Lower lobe of right lung (tissue), 2 donors: ENCODE measurements around the gene SLC25A17. TPM values are rescaled to one million over a fixed set of nuclear protein-coding genes. Genes with fewer than 3 reads are reported as not detected.

ENCODE experiments used
- ATAC-seq, 2 donors: fragments of 200-7000 bp; cut with Tn5 transposase; one replicate each; pipeline ENCODE4 v1.9.1; 2020 to 2022; ENCODE audit warnings: mild to moderate bottlenecking in 2 of 2, moderate library complexity in 2 of 2
- DNase-seq: peaks from one replicate; pipeline ENCODE4 v3.0.0-alpha.2; 2020
- H3K27ac ChIP-seq: fragments of 200-600 bp; one replicate; pipeline ENCODE4 v1.8.0; 2022
- H3K27me3 ChIP-seq: fragments of 200-600 bp; one replicate; pipeline ENCODE4 v1.8.0; 2022; ENCODE audit warnings: low read depth
- H3K36me3 ChIP-seq: fragments of 200-600 bp; one replicate; pipeline ENCODE4 v1.8.0; 2022; ENCODE audit warnings: mild to moderate bottlenecking
- H3K4me1 ChIP-seq: fragments of 200-600 bp; one replicate; pipeline ENCODE4 v1.8.0; 2022
- H3K4me3 ChIP-seq: fragments of 200-600 bp; one replicate; pipeline ENCODE4 v1.8.0; 2022; ENCODE audit warnings: mild to moderate bottlenecking
- H3K9me3 ChIP-seq: fragments of 200-600 bp; one replicate; pipeline ENCODE4 v1.8.0; 2022
- intact Hi-C: fragments of 100-400 bp; cut with DNase I; formaldehyde crosslinking; loops from one replicate; pipeline ENCODE4 v1.11.0; 2022
- total RNA-seq: library from RNA; stranded (reverse); fragmentation: NEBNext Ultra II Directional; extraction: Animal tissue kit (Norgen Biotek cat#: 25700); gene quantifications from one replicate; pipeline ENCODE4 v1.2.1, GENCODE V29; 2021
- TF ChIP-seq, protein P1 (sequence below): fragments of 200-600 bp; IDR thresholded peaks from one replicate; pipeline ENCODE4 v1.8.0; 2022; ENCODE audit warnings: antibody characterized with exemption, mild to moderate bottlenecking
- donor health status: DM: no; HTN: yes; CAD: no; lungs with severe emphysema.

SLC25A17 gene
- total RNA-seq, 1 donor from 2014 or later = 11.9 TPM

DNA sequence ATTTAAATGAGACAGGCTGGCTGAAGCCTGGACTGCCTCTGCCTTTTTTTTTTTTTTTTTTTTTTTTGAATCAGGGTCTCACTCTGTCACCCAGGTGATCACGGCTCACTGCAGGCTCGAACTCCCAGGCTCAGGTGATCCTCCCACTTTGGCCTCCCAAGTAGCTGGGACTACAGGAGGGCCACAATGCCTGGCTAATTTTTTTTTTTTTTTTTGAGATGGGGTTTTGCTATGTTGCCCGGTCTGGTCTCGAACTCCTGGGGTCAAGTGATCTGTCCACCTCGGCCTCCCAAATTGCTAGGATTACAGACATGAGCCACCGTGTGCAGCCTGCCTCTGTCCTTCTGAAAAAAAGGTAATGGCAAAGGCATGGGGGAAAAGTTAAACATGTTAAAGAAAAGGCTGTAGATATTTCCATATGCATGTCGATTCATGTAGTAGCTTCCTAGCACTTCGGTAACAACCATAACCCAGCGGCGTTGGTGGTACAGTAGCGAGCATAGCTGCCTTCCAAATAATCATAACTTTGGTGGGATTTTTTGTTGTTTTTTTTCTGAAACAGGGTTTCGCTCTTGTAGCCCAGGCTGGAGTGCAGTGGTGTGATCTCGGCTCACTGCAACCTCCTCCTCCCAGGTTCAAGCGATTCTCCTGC lies 91.1 kb downstream of the SLC25A17 start:
- no peaks in the 10 kb centered on the region for H3K27me3 ChIP-seq
- no peaks in the 10 kb centered on the region for H3K9me3 ChIP-seq
- no peaks in the 10 kb centered on the region for H3K36me3 ChIP-seq
- peaks cover 25% of the 10 kb centered on the region for H3K4me1 ChIP-seq
- TF ChIP-seq, protein P1, sequence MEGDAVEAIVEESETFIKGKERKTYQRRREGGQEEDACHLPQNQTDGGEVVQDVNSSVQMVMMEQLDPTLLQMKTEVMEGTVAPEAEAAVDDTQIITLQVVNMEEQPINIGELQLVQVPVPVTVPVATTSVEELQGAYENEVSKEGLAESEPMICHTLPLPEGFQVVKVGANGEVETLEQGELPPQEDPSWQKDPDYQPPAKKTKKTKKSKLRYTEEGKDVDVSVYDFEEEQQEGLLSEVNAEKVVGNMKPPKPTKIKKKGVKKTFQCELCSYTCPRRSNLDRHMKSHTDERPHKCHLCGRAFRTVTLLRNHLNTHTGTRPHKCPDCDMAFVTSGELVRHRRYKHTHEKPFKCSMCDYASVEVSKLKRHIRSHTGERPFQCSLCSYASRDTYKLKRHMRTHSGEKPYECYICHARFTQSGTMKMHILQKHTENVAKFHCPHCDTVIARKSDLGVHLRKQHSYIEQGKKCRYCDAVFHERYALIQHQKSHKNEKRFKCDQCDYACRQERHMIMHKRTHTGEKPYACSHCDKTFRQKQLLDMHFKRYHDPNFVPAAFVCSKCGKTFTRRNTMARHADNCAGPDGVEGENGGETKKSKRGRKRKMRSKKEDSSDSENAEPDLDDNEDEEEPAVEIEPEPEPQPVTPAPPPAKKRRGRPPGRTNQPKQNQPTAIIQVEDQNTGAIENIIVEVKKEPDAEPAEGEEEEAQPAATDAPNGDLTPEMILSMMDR = no peak
- H3K4me3 ChIP-seq = no peak overlapping the region
- ATAC-seq (no peak), DNase-seq (no peak)
- intact Hi-C loops = no loop called here
- no peak overlapping the region for H3K27ac ChIP-seq

DNA sequence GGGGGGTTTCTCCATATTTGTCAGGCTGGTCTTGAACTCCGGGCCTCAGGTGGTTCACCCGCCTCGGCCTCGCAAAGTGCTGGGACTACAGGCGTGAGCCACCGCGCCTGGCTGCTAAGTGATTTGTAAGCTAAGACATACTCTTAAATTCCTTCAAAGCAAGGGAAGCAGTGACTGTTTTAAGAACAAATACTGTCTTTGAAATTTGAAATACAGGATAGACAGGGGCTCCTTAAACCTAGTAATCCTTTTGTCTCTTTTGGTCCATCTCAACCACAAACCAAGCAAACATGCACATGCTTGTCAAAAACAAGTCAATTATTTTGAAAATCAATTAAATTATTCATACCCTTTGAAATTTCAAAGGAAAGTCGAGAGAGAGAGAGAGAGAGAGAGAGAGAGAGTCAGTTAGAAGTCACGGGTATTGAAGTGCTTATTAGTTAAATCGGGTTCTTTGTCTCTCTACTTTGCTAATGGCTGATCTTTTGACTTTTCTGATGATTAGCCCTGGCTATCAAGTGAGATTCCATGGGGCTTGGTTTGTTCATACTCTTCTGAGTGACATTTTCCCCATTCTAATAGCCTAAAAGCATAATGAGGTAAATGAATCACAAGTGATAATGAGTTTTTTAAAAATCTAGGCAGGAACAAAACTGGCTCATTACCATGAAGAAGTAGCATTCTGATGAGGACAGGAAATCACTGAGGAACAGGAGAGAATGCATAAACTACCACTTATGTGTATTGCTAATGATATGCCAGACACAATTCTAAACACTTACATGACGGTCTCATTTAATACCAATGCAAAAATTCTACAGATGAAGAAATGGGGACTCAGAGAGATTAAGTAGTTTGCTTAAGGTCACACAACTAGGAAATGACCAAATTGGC lies 91.8 kb downstream of the SLC25A17 start:
- Histone ChIP-seq H3K27ac (no peak overlapping the region), H3K9me3 (no peaks in the 10 kb centered on the region), H3K36me3 (no peaks in the 10 kb centered on the region), H3K4me1 (peaks cover 18% of the 10 kb centered on the region), H3K27me3 (no peaks in the 10 kb centered on the region), H3K4me3 (no peak overlapping the region)
- intact Hi-C loops = no loop called here
- ATAC-seq (no peak), DNase-seq (no peak)
- TF ChIP-seq, protein P1 = no peak

- DNase-seq (no peak), ATAC-seq (no peak)
- intact Hi-C loops = no loop called here
- no peaks in the 10 kb centered on the region for H3K36me3 ChIP-seq
- peaks cover 10% of the 10 kb centered on the region for H3K4me1 ChIP-seq
- TF ChIP-seq, protein P1 = no peak
- no peak overlapping the region for H3K4me3 ChIP-seq
- H3K27me3 ChIP-seq = no peaks in the 10 kb centered on the region
- H3K27ac ChIP-seq = no peak overlapping the region
- H3K9me3 ChIP-seq = no peaks in the 10 kb centered on the region
Measured at GRCh38 chr22:40726514-40726913, 92.6 kb downstream of the SLC25A17 start.

GRCh38 chr22:40723396-40723933 lies 95.7 kb downstream of the SLC25A17 start:
- intact Hi-C loops = no loop called here
- Histone ChIP-seq H3K27me3 (no peaks in the 10 kb centered on the region), H3K4me3 (no peak overlapping the region), H3K4me1 (peaks cover 4% of the 10 kb centered on the region), H3K9me3 (no peaks in the 10 kb centered on the region), H3K36me3 (no peaks in the 10 kb centered on the region), H3K27ac (no peak overlapping the region)
- ATAC-seq (no peak), DNase-seq (no peak)
- TF ChIP-seq, protein P1 = no peak

DNA sequence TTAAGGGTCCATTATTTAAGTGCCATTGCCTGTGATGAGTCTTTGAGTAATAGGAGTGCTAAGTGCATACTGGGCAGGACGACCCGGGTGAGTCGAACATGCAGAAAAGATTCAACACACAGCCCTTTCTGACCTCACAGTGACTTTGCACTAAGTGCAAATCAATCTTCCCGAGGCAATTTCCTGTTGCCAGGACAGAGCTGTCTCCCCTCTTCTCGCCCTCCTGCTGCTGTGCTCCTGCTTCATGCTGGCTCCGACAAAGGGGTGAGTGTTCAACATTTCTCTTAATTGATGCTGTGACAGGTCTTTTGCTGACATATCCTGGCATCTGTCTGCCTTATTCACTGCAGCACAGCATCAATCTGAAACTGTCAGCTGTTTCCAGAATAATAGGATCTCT lies 97.9 kb downstream of the SLC25A17 start:
- H3K4me3 ChIP-seq = no peak overlapping the region
- intact Hi-C loops = no loop called here
- H3K36me3 ChIP-seq = no peaks in the 10 kb centered on the region
- no peaks in the 10 kb centered on the region for H3K4me1 ChIP-seq
- TF ChIP-seq, protein P1 = no peak
- H3K27ac ChIP-seq = no peak overlapping the region
- H3K9me3 ChIP-seq = no peaks in the 10 kb centered on the region
- H3K27me3 ChIP-seq = no peaks in the 10 kb centered on the region
- ATAC-seq (no peak), DNase-seq (no peak)
